Rectal smooth muscle tissue (tissue), 1 donor: ENCODE results near the gene TRMT11.
"Not testable (repeated sequence)": the region's sequence is repeated elsewhere in the genome, so short reads cannot be mapped to it uniquely, and the experiment has no call there.

ENCODE experiments used
- H3K27ac ChIP-seq: one replicate; pipeline ENCODE4 v1.7.0; 2013; ENCODE audit warnings: low read depth, low read length, inconsistent platforms
- H3K27me3 ChIP-seq: one replicate; pipeline ENCODE4 v1.7.0; 2013; ENCODE audit warnings: low read length; ENCODE audit not compliant: control insufficient read depth, insufficient read depth
- H3K36me3 ChIP-seq: one replicate; pipeline ENCODE4 v1.7.0; 2013; ENCODE audit warnings: low read length; ENCODE audit not compliant: control insufficient read depth, insufficient read depth
- H3K4me1 ChIP-seq: one replicate; pipeline ENCODE4 v1.7.0; 2013; ENCODE audit warnings: low read length; ENCODE audit not compliant: control insufficient read depth, insufficient read depth
- H3K4me3 ChIP-seq: one replicate; pipeline ENCODE4 v1.7.0; 2013; ENCODE audit warnings: low read length
- H3K9ac ChIP-seq: one replicate; pipeline ENCODE4 v1.7.0; 2013; ENCODE audit warnings: low read length

Gene TRMT11

GRCh38 chr6:126040826-126041225, 54.5 kb downstream of the TRMT11 start:
- H3K9ac ChIP-seq: no peak overlapping the region
- no peak overlapping the region for H3K27ac ChIP-seq
- no peaks in the 10 kb centered on the region for H3K27me3 ChIP-seq
- no peaks in the 10 kb centered on the region for H3K4me1 ChIP-seq
- H3K4me3 ChIP-seq: no peak overlapping the region
- peaks cover 8% of the 10 kb centered on the region for H3K36me3 ChIP-seq

GRCh38 chr6:126041516-126041915, 55.2 kb downstream of the TRMT11 start:
- Histone ChIP-seq H3K4me1 (no peaks in the 10 kb centered on the region), H3K4me3 (no peak overlapping the region), H3K27ac (no peak overlapping the region), H3K27me3 (no peaks in the 10 kb centered on the region), H3K36me3 (peaks cover 8% of the 10 kb centered on the region), H3K9ac (no peak overlapping the region)

GRCh38 chr6:126042001-126042419, 55.7 kb downstream of the TRMT11 start:
- Histone ChIP-seq H3K4me1 (no peaks in the 10 kb centered on the region), H3K9ac (no peak overlapping the region), H3K36me3 (peaks cover 5% of the 10 kb centered on the region), H3K4me3 (no peak overlapping the region), H3K27me3 (no peaks in the 10 kb centered on the region), H3K27ac (no peak overlapping the region)

- Histone ChIP-seq H3K27ac (no peak overlapping the region), H3K9ac (no peak overlapping the region), H3K4me3 (no peak overlapping the region), H3K4me1 (no peaks in the 10 kb centered on the region), H3K27me3 (no peaks in the 10 kb centered on the region), H3K36me3 (no peaks in the 10 kb centered on the region)
Measured at GRCh38 chr6:126047648-126048047, 61.3 kb downstream of the TRMT11 start.

- H3K27ac ChIP-seq: no peak overlapping the region
- no peaks in the 10 kb centered on the region for H3K27me3 ChIP-seq
- no peak overlapping the region for H3K4me3 ChIP-seq
- H3K36me3 ChIP-seq: no peaks in the 10 kb centered on the region
- H3K4me1 ChIP-seq: no peaks in the 10 kb centered on the region
- H3K9ac ChIP-seq: no peak overlapping the region
Measured at GRCh38 chr6:126048635-126049034, 62.3 kb downstream of the TRMT11 start.

GRCh38 chr6:126050795-126051194, 64.5 kb downstream of the TRMT11 start:
- Histone ChIP-seq H3K9ac (no peak overlapping the region), H3K4me1 (no peaks in the 10 kb centered on the region), H3K27me3 (no peaks in the 10 kb centered on the region), H3K36me3 (no peaks in the 10 kb centered on the region), H3K4me3 (no peak overlapping the region), H3K27ac (no peak overlapping the region)

GRCh38 chr6:126051791-126052190, 65.5 kb downstream of the TRMT11 start:
- Histone ChIP-seq H3K36me3 (no peaks in the 10 kb centered on the region), H3K27me3 (no peaks in the 10 kb centered on the region), H3K4me3 (no peak overlapping the region), H3K4me1 (no peaks in the 10 kb centered on the region), H3K27ac (no peak overlapping the region), H3K9ac (no peak overlapping the region)

- Histone ChIP-seq H3K27ac (no peak overlapping the region), H3K4me1 (no peaks in the 10 kb centered on the region), H3K36me3 (no peaks in the 10 kb centered on the region), H3K9ac (no peak overlapping the region), H3K27me3 (no peaks in the 10 kb centered on the region), H3K4me3 (no peak overlapping the region)
Measured at GRCh38 chr6:126052485-126052884, 66.1 kb downstream of the TRMT11 start.

GRCh38 chr6:126054258-126054702, 67.9 kb downstream of the TRMT11 start:
- no peak overlapping the region for H3K27ac ChIP-seq
- no peak overlapping the region for H3K4me3 ChIP-seq
- H3K27me3 ChIP-seq: no peaks in the 10 kb centered on the region
- no peaks in the 10 kb centered on the region for H3K4me1 ChIP-seq
- H3K9ac ChIP-seq: no peak overlapping the region
- H3K36me3 ChIP-seq: no peaks in the 10 kb centered on the region

GRCh38 chr6:126054802-126055201, 68.5 kb downstream of the TRMT11 start:
- Histone ChIP-seq H3K36me3 (no peaks in the 10 kb centered on the region), H3K4me3 (no peak overlapping the region), H3K9ac (no peak overlapping the region), H3K27me3 (no peaks in the 10 kb centered on the region), H3K4me1 (no peaks in the 10 kb centered on the region), H3K27ac (no peak overlapping the region)

GRCh38 chr6:126055449-126055848, 69.1 kb downstream of the TRMT11 start:
- Histone ChIP-seq H3K27ac (no peak overlapping the region), H3K9ac (no peak overlapping the region), H3K36me3 (no peaks in the 10 kb centered on the region), H3K27me3 (no peaks in the 10 kb centered on the region), H3K4me1 (no peaks in the 10 kb centered on the region), H3K4me3 (no peak overlapping the region)

GRCh38 chr6:126056355-126057004, 70.1 kb downstream of the TRMT11 start:
- no peak overlapping the region for H3K9ac ChIP-seq
- H3K27me3 ChIP-seq: no peaks in the 10 kb centered on the region
- H3K4me1 ChIP-seq: no peaks in the 10 kb centered on the region

GRCh38 chr6:126058085-126058484, 71.7 kb downstream of the TRMT11 start:
- H3K9ac ChIP-seq, H3K27ac ChIP-seq, H3K4me1 ChIP-seq, H3K36me3 ChIP-seq, H3K27me3 ChIP-seq, H3K4me3 ChIP-seq: not testable (repeated sequence)

More at GRCh38 chr6:126056355-126057004, 70.1 kb downstream of the TRMT11 start:
- Histone ChIP-seq H3K4me3 (no peak overlapping the region), H3K36me3 (no peaks in the 10 kb centered on the region), H3K27ac (no peak overlapping the region)
